GM12872 (cell line): ENCODE data around the gene C16orf96.

Experiments
- TF ChIP-seq, protein P1 (sequence below): IDR thresholded peaks from 3 replicates; pipeline ENCODE4 v1.5.1; 2011; ENCODE audit warnings: low read depth, mild to moderate bottlenecking, low read length, moderate library complexity; ENCODE audit not compliant: insufficient read depth

C16orf96 gene

GRCh38 chr16:4556112-4556511, at the start of gene C16orf96:
TSS of gene C16orf96 (plus strand) at chr16:4556340. CDS start at chr16:4556490, 150 bp downstream.
- TF ChIP-seq, protein P1, sequence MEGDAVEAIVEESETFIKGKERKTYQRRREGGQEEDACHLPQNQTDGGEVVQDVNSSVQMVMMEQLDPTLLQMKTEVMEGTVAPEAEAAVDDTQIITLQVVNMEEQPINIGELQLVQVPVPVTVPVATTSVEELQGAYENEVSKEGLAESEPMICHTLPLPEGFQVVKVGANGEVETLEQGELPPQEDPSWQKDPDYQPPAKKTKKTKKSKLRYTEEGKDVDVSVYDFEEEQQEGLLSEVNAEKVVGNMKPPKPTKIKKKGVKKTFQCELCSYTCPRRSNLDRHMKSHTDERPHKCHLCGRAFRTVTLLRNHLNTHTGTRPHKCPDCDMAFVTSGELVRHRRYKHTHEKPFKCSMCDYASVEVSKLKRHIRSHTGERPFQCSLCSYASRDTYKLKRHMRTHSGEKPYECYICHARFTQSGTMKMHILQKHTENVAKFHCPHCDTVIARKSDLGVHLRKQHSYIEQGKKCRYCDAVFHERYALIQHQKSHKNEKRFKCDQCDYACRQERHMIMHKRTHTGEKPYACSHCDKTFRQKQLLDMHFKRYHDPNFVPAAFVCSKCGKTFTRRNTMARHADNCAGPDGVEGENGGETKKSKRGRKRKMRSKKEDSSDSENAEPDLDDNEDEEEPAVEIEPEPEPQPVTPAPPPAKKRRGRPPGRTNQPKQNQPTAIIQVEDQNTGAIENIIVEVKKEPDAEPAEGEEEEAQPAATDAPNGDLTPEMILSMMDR = no peak

DNA sequence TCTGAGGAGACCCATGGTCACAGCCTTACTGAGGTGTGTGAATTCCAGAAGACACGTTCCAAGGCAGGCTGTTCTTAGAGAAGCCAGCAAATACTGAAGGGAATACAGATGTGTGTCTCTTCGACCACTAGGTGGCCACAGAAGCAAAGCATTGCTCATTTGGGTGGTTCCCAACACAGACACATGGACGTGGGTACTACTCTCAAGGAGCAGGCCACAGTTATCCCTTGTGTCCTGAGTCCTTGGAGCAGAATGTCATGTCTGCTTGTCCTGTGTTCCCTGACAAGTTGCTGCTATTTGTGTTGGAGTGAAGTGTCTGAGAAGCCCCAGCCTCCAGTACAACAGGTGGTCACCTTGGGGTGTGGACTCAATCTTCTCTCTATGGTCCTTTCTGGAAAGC, 49.7 kb upstream of the C16orf96 start:
- TF ChIP-seq, protein P1 = peak; percentile 92

GRCh38 chr16:4507588-4508345, 48.4 kb upstream of the C16orf96 start:
- TF ChIP-seq, protein P1 = no peak

DNA sequence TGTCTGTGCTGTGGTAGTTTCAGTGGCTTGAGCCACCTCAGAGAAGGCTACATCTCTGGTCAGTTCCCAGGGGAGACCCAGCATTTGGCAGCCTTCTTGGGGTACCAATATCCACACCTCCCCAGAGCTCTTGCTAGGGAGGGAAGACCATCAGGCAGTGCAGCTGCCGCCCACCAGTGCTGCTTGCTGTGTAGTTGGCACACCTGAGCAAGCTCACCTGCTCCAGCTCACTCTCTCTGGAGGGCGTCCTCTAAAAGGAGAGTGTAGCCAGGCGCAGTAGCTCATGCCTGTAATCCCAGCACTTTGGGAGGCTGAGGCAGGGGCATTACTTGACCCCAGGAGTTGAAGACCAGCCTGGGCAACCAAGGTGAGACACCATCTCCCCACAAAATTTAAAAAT, 47.3 kb upstream of the C16orf96 start:
- TF ChIP-seq, protein P1 = no peak

GRCh38 chr16:4509420-4509819, 46.7 kb upstream of the C16orf96 start:
- TF ChIP-seq, protein P1 = no peak

DNA sequence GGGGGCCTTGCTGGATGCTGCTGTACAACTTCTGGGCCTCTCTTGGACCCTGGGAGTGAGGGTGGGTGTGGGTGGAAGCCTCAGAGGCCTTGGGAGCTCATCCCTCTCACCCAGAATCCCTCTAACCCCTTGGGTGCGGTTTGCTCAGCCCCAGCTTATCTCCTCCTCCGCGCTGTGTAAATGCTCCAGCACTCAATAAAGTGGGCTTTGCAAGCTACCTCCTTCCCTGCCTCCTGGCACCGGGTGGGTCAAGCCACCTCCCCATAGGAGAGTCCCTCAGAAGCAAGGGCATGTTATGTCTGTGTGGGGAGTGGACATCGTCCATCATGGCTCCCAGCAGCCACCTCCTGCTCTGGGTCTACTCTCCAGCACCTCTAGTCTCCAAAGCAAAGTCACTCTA, 46.0 kb upstream of the C16orf96 start:
- TF ChIP-seq, protein P1 = no peak

DNA sequence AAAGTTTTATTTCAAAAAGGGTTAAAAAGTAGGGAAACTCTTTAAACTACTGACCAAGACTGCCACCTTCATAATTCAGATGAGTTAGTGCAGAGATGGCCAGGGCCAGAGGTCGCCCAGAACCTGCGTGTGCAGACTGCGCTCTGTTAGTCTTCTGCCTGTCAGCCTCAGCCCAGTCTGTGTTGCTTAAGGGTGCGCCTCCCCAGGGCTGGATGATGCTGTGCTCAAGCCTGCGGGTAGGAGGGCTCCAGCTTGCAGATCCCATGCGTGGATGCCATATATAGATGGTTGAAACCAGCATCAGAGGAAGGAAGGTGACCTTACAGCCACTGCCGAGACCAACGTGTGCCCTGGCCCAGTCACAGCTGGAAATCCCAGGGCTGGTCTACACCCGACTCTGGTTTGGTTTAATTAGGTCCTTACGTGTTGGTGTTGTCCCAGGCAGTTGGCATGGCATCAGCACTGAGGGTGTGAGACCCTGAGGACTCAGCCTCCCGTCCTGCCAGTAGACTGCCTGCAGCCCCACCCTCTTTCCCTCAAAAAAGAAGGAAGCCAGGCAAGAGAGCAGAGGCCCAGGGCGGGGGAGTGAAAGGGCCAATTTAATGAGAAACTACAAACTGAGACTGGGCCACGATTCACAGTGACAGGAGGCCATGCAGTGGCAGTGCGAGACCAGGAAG, 45.3 kb upstream of the C16orf96 start:
- TF ChIP-seq, protein P1 = no peak
